IMR-90 (cell line): ENCODE data around the gene FRMD3. TPM values are rescaled to one million over a fixed set of nuclear protein-coding genes. Genes with fewer than 3 reads are reported as not detected.

Experiments used
- ATAC-seq: fragments of 200-7000 bp; cut with Tn5 transposase; 2 replicates; pipeline ENCODE4 v1.9.1; 2020; ENCODE audit warnings: low read depth, mild to moderate bottlenecking, moderate library complexity
- BruUV-seq: library from RNA; stranded (reverse); fragments of 400-500 nt; replicated peaks from 2 replicates; lab custom pipeline; 2021; lab: Mats Ljungman, UMichigan
- CTCF ChIA-PET: fragments of 300-600 bp; formaldehyde crosslinking; extraction: SDS; loops from one replicate; lab custom pipeline; 2021; ENCODE audit warnings: antibody characterized with exemption; lab: Yijun Ruan, JAX
- POLR2A ChIA-PET: fragments of 300-600 bp; sonication (Branson Sonifier 250); formaldehyde crosslinking; loops from one replicate; lab custom pipeline; 2022; ENCODE audit warnings: antibody characterized with exemption; ENCODE audit not compliant: unreplicated experiment; lab: Charles Lee
- DNase-seq: peaks from one replicate; pipeline ENCODE4 v3.0.0; 2013
- H2AFZ ChIP-seq: replicated peaks from 2 replicates; pipeline ENCODE3; 2013; ENCODE audit warnings: low read length, mild to moderate bottlenecking; ENCODE audit not compliant: poor library complexity
- H2AK5ac ChIP-seq: 2 replicates; pipeline ENCODE4 v1.6.1; 2013; ENCODE audit warnings: low read depth, low read length, inconsistent platforms
- H2AK9ac ChIP-seq: replicated peaks from 2 replicates; pipeline ENCODE3; 2013; ENCODE audit warnings: mild to moderate bottlenecking, low read depth, low read length, moderate library complexity; ENCODE audit not compliant: poor library complexity
- H2BK120ac ChIP-seq: 2 replicates; pipeline ENCODE4 v1.6.1; 2013; ENCODE audit warnings: low read depth, low read length, inconsistent platforms
- H2BK15ac ChIP-seq: 3 replicates; pipeline ENCODE4 v1.6.1; 2013; ENCODE audit warnings: low read depth, low read length, inconsistent platforms
- H2BK20ac ChIP-seq: 2 replicates; pipeline ENCODE4 v1.6.1; 2013; ENCODE audit warnings: low read depth, mild to moderate bottlenecking, inconsistent platforms, low read length, moderate library complexity
- H2BK5ac ChIP-seq: 2 replicates; pipeline ENCODE4 v1.6.1; 2013; ENCODE audit warnings: mild to moderate bottlenecking, low read depth, low read length, inconsistent platforms; ENCODE audit not compliant: poor library complexity, severe bottlenecking
- H3K14ac ChIP-seq: replicated peaks from 2 replicates; pipeline ENCODE4 v1.6.1; 2013; ENCODE audit warnings: low read depth, low read length, inconsistent platforms
- H3K18ac ChIP-seq: 2 replicates; pipeline ENCODE4 v1.6.1; 2013; ENCODE audit warnings: low read depth, low read length, control low read depth
- H3K23ac ChIP-seq: 2 replicates; pipeline ENCODE4 v1.6.1; 2013; ENCODE audit warnings: low read depth, low read length, inconsistent platforms
- H3K27ac ChIP-seq: 2 replicates; pipeline ENCODE4 v1.5.1; 2013; ENCODE audit warnings: mild to moderate bottlenecking, control low read depth, low read length; ENCODE audit not compliant: insufficient read depth
- H3K27me3 ChIP-seq: 2 replicates; pipeline ENCODE4 v1.6.1; 2013; ENCODE audit warnings: low read length; ENCODE audit not compliant: control insufficient read depth, insufficient read depth
- H3K36me3 ChIP-seq: 2 replicates; pipeline ENCODE4 v1.6.1; 2013; ENCODE audit warnings: low read length, mixed read lengths; ENCODE audit not compliant: control insufficient read depth, insufficient read depth
- H3K4ac ChIP-seq: 2 replicates; pipeline ENCODE4 v1.6.1; 2013; ENCODE audit warnings: low read depth, low read length, inconsistent platforms
- H3K4me1 ChIP-seq: 2 replicates; pipeline ENCODE4 v1.6.1; 2013; ENCODE audit warnings: low read length, mixed read lengths; ENCODE audit not compliant: control insufficient read depth, insufficient read depth
- H3K4me2 ChIP-seq: 2 replicates; pipeline ENCODE4 v1.6.1; 2013; ENCODE audit warnings: low read depth, mild to moderate bottlenecking, control low read depth, low read length, moderate library complexity
- H3K4me3 ChIP-seq: 2 replicates; pipeline ENCODE4 v1.5.1; 2013; ENCODE audit warnings: low read depth, mild to moderate bottlenecking, control low read depth, low read length, moderate library complexity; ENCODE audit not compliant: insufficient read depth
- H3K56ac ChIP-seq: 2 replicates; pipeline ENCODE4 v1.6.1; 2013; ENCODE audit warnings: low read length, inconsistent platforms; ENCODE audit not compliant: insufficient read depth; ENCODE audit errors: extremely low read depth
- H3K79me1 ChIP-seq, 2 experiments: 2 replicates each; pipeline ENCODE4 v1.6.1; 2013; ENCODE audit warnings: low read length in 2 of 2, inconsistent platforms in 1 of 2, low read depth in 1 of 2
- H3K9ac ChIP-seq: 2 replicates; pipeline ENCODE4 v1.6.1; 2013; ENCODE audit warnings: low read depth, low read length, control low read depth
- H3K9me1 ChIP-seq: 2 replicates; pipeline ENCODE4 v1.6.1; 2013; ENCODE audit warnings: low read length, inconsistent platforms; ENCODE audit not compliant: insufficient read depth
- H3K9me3 ChIP-seq: 2 replicates; pipeline ENCODE4 v1.6.1; 2013; ENCODE audit warnings: low read length; ENCODE audit not compliant: control insufficient read depth, insufficient read depth
- H4K20me1 ChIP-seq: 2 replicates; pipeline ENCODE4 v1.6.1; 2013; ENCODE audit warnings: low read length, inconsistent platforms; ENCODE audit not compliant: insufficient read depth
- H4K5ac ChIP-seq: 2 replicates; pipeline ENCODE4 v1.6.1; 2013; ENCODE audit warnings: mild to moderate bottlenecking, low read depth, low read length, control low read depth
- H4K8ac ChIP-seq, 2 experiments: 2 replicates each; pipeline ENCODE4 v1.6.1; 2013; ENCODE audit warnings: low read depth in 2 of 2, low read length in 2 of 2, control low read depth in 1 of 2, inconsistent platforms in 1 of 2
- H4K91ac ChIP-seq: 2 replicates; pipeline ENCODE4 v1.6.1; 2013; ENCODE audit warnings: low read depth, low read length, inconsistent platforms; ENCODE audit not compliant: insufficient read depth
- BHLHE40 ChIP-seq: fragments of 150-350 bp; IDR thresholded peaks from 2 replicates; pipeline ENCODE4 v1.6.1; 2016; ENCODE audit warnings: mild to moderate bottlenecking, low read depth, low read length
- CEBPB ChIP-seq: IDR thresholded peaks from 2 replicates; pipeline ENCODE4 v1.6.1; 2012; ENCODE audit warnings: low read depth, low read length, improper control_type of control experiment
- CHD1 ChIP-seq: IDR thresholded peaks from 2 replicates; pipeline ENCODE4 v1.6.1; 2012; ENCODE audit warnings: low read depth, low read length, improper control_type of control experiment
- CTCF ChIP-seq: conservative IDR thresholded peaks from 2 replicates; pipeline ENCODE4 v1.5.1; 2012; ENCODE audit warnings: mild to moderate bottlenecking, low read depth, low read length, improper control_type of control experiment
- ELK1 ChIP-seq: fragments of 150-350 bp; IDR thresholded peaks from 2 replicates; pipeline ENCODE4 v1.6.1; 2016; ENCODE audit warnings: low read depth, mild to moderate bottlenecking, low read length, moderate library complexity, borderline replicate concordance
- MAZ ChIP-seq: IDR thresholded peaks from 2 replicates; pipeline ENCODE4 v1.6.1; 2012; ENCODE audit warnings: low read depth, mild to moderate bottlenecking, low read length, improper control_type of control experiment, moderate library complexity, borderline replicate concordance
- RAD21 ChIP-seq: IDR thresholded peaks from 2 replicates; pipeline ENCODE4 v1.6.1; 2012; ENCODE audit warnings: low read length, improper control_type of control experiment
- RCOR1 ChIP-seq: IDR thresholded peaks from 2 replicates; pipeline ENCODE4 v1.6.1; 2012; ENCODE audit warnings: mild to moderate bottlenecking, low read length, improper control_type of control experiment; ENCODE audit not compliant: insufficient replicate concordance
- SMC3 ChIP-seq: fragments of 150-350 bp; IDR thresholded peaks from 2 replicates; pipeline ENCODE4 v1.6.1; 2016; ENCODE audit warnings: low read depth, mild to moderate bottlenecking, antibody characterized with exemption, low read length, moderate library complexity
- USF2 ChIP-seq: fragments of 150-350 bp; IDR thresholded peaks from 2 replicates; pipeline ENCODE4 v1.6.1; 2017; ENCODE audit warnings: mild to moderate bottlenecking, antibody characterized with exemption, low read length, low read depth
- WGBS, 2 experiments: methylation state at CpG; one replicate each; pipeline versions ENCODE4 v1.1.5 to v1.1.7; 2013; ENCODE audit warnings: missing lambda C conversion rate in 2 of 2; ENCODE audit not compliant: insufficient read length in 1 of 2; ENCODE audit errors: extremely low coverage in 2 of 2; 5-methylcytosine and 5-hydroxymethylcytosine counted together
- dilution Hi-C: fragments of 300-500 bp; cut with HindIII; formaldehyde crosslinking; loops from one replicate; pipeline ENCODE4 v1.14.3; 2018; ENCODE audit warnings: low sequenced_read_pairs; ENCODE audit not compliant: unreplicated experiment
- in situ Hi-C: fragments of 300-500 bp; cut with MboI; formaldehyde crosslinking; loops from 3 replicates; pipeline ENCODE4 v1.14.3; 2019; ENCODE audit warnings: low sequenced_read_pairs, inconsistent platforms, mixed read lengths
- intact Hi-C: fragments of 100-400 bp; cut with micrococcal nuclease; formaldehyde crosslinking; loops from 2 replicates; pipeline ENCODE4 v1.10.0; 2022
- polyA plus RNA-seq, 3 experiments: library from polyadenylated mRNA; depleted of rRNA; stranded (reverse); fragments of >200 nt; gene quantifications; 2 replicates each; pipeline ENCODE4 v1.2.3, GENCODE V29; 2012; ENCODE audit warnings: low replicate concordance in 1 of 3
- total RNA-seq: library from RNA; depleted of rRNA; stranded (reverse); fragments of >200 nt; gene quantifications from 2 replicates; pipeline ENCODE4 v1.2.3, GENCODE V29; 2012

Gene FRMD3
- total and polyA plus RNA-seq, 2 of the 4 experiments (the other 2 are of a cell fraction) = 0.02 to 0.18 TPM

GRCh38 chr9:83472221-83472665 is 66.0 kb downstream of the FRMD3 start:
- no peak overlapping the region for H3K23ac ChIP-seq
- TF ChIP-seq RAD21 = no peak
- no peak for TF ChIP-seq SMC3
- TF ChIP-seq RCOR1 = no peak
- TF ChIP-seq MAZ = no peak
- no peak for TF ChIP-seq CEBPB
- no peak for TF ChIP-seq CHD1
- no peak for TF ChIP-seq ELK1
- TF ChIP-seq USF2 = no peak
- TF ChIP-seq CTCF = no peak
- TF ChIP-seq BHLHE40 = no peak
- H3K36me3 ChIP-seq = no peaks in the 10 kb centered on the region
- no peaks in the 10 kb centered on the region for H3K9me3 ChIP-seq
- no peak overlapping the region for H2BK20ac ChIP-seq
- no peak overlapping the region for H3K18ac ChIP-seq
- H2BK5ac ChIP-seq = no peak overlapping the region
- no peaks in the 10 kb centered on the region for H4K20me1 ChIP-seq
- CTCF ChIA-PET = no interaction called here
- in situ Hi-C loops (no loop called here), intact Hi-C loops (no loop called here), dilution Hi-C loops (no loop called here)
- POLR2A ChIA-PET = no interaction called here
- no peak overlapping the region for H2BK120ac ChIP-seq
- H3K27ac ChIP-seq = no peak overlapping the region
- H3K4me3 ChIP-seq = no peak overlapping the region
- H3K14ac ChIP-seq = no peak overlapping the region
- H3K27me3 ChIP-seq = no peaks in the 10 kb centered on the region
- H3K4ac ChIP-seq = no peak overlapping the region
- no peak overlapping the region for H2AK9ac ChIP-seq
- H2AK5ac ChIP-seq = no peak overlapping the region
- no peak overlapping the region for H4K8ac ChIP-seq
- no CpG with 5 or more reads among the region's 4 CpGs for WGBS, 2 experiments
- no peak overlapping the region for H3K9ac ChIP-seq
- no peaks in the 10 kb centered on the region for H3K9me1 ChIP-seq
- H3K56ac ChIP-seq = no peak overlapping the region
- no peaks in the 10 kb centered on the region for H3K79me1 ChIP-seq
- no peak overlapping the region for H2AFZ ChIP-seq
- H4K5ac ChIP-seq = no peak overlapping the region
- DNase-seq (peak; percentile 1), ATAC-seq (no peak)
- no peak overlapping the region for H3K4me2 ChIP-seq
- no peak overlapping the region for H4K91ac ChIP-seq
- H2BK15ac ChIP-seq = no peak overlapping the region
- H3K4me1 ChIP-seq = no peaks in the 10 kb centered on the region
- BruUV-seq = no TSS peak
